Thyroid gland (tissue), 4 donors: Measurements from ENCODE around the gene TUBA3E.
"Not testable (repeated sequence)": the region's sequence is repeated elsewhere in the genome, so short reads cannot be mapped to it uniquely, and the experiment has no call there.

ENCODE experiments used
- CTCF ChIP-seq, 6 experiments: fragments of 200-600 bp in 3 of 6; fragments of 450-650 bp in 3 of 6; sonication (generic) in 3 of 6; IDR thresholded peaks; one replicate each; pipeline ENCODE4 v1.5.1; 2016 to 2019; ENCODE audit warnings: antibody characterized with exemption in 6 of 6, mild to moderate bottlenecking in 2 of 6, inconsistent platforms in 1 of 6, moderate library complexity in 1 of 6
- POLR2A ChIP-seq, 2 donors: fragments of 450-650 bp; IDR thresholded peaks; one replicate each; pipeline ENCODE4 v1.6.1; 2017; ENCODE audit warnings: antibody characterized with exemption in 2 of 2, mild to moderate bottlenecking in 2 of 2, moderate library complexity in 1 of 2

GRCh38 chr2:130157354-130157753, 40.9 kb downstream of the TUBA3E start:
- not testable (repeated sequence) for TF ChIP-seq CTCF (IDR thresholded peaks at IDR 0.05)
- peak in 1 of 2 donors; percentile 27 for TF ChIP-seq POLR2A (IDR thresholded peaks at IDR 0.05)
